ENCODE data around the gene COL4A2.

COL4A2 gene

DNA sequence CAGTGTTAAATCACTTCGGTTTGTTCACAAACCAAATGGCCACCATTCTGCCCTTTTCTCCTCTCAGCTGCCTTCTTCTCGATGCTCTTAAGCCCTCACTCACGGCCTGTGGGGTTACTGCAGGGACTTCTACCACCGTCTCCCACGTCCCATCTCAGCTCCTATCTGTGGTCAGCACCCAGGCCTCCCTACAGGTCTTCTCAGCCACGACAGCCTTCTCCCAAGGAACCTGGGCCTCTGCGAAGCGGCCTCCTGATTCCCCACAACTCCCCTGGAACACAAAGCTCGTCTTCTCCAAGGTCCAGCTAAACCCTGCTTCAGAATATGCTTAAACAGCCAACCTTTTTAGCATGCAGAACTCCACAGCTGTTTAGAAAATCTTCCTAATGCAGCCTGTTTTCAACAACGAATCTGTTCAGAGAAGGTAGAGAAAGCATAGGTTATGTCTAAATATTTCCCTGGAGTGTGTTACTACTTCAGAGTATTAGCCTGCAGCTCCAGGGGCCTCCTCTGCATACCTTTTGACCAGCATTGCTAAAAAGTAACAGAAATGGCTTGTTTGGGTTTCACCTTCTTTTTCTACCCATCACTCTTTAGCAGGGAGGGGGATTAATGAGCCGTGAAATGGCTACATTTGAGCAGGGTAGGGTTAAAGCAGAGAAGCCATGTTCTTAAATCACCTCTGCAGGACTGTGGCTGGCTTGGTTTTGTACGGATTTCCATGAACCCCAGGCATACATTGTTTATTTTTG, 104.0 kb downstream of the COL4A2 start:
- Histone ChIP-seq H3K27ac (ENCODE audit: low read depth, low read length, poor library complexity, severe bottlenecking) (no peak overlapping the region), H3K36me3 (ENCODE audit: insufficient read depth, low read length) (no peaks in the 10 kb centered on the region), H3F3A (ENCODE audit: insufficient read depth, low read length) (no peaks in the 10 kb centered on the region), H3K4me1 (ENCODE audit: insufficient read depth, low read length, severe bottlenecking) (no peaks in the 10 kb centered on the region), H3K9me3 (ENCODE audit: low read length) (no peaks in the 10 kb centered on the region), H3K27me3 (ENCODE audit: insufficient read depth, low read length) (peaks cover 8% of the 10 kb centered on the region; the same call in 1 of the 2 replicates), H3K9ac (ENCODE audit: low read length) (no peak overlapping the region), H3K9me2 (ENCODE audit: low read depth, low read length) (no peaks in the 10 kb centered on the region), H2AFZ (ENCODE audit: low read length) (no peak overlapping the region), H4K20me1 (ENCODE audit: insufficient read depth, low read length) (no peaks in the 10 kb centered on the region), H3K4me2 (ENCODE audit: low read length) (no peak overlapping the region), H3K79me2 (ENCODE audit: insufficient read depth, low read length) (no peaks in the 10 kb centered on the region), H3K4me3 (ENCODE audit: low read depth, low read length, poor library complexity, severe bottlenecking) (no peak overlapping the region)
- TF ChIP-seq, protein P1, sequence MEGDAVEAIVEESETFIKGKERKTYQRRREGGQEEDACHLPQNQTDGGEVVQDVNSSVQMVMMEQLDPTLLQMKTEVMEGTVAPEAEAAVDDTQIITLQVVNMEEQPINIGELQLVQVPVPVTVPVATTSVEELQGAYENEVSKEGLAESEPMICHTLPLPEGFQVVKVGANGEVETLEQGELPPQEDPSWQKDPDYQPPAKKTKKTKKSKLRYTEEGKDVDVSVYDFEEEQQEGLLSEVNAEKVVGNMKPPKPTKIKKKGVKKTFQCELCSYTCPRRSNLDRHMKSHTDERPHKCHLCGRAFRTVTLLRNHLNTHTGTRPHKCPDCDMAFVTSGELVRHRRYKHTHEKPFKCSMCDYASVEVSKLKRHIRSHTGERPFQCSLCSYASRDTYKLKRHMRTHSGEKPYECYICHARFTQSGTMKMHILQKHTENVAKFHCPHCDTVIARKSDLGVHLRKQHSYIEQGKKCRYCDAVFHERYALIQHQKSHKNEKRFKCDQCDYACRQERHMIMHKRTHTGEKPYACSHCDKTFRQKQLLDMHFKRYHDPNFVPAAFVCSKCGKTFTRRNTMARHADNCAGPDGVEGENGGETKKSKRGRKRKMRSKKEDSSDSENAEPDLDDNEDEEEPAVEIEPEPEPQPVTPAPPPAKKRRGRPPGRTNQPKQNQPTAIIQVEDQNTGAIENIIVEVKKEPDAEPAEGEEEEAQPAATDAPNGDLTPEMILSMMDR (IDR thresholded peaks at IDR 0.05; ENCODE audit: low read length): no peak
- TF ChIP-seq EZH2 (IDR thresholded peaks at IDR 0.05; ENCODE audit: borderline replicate concordance, low read length): no peak

DNA sequence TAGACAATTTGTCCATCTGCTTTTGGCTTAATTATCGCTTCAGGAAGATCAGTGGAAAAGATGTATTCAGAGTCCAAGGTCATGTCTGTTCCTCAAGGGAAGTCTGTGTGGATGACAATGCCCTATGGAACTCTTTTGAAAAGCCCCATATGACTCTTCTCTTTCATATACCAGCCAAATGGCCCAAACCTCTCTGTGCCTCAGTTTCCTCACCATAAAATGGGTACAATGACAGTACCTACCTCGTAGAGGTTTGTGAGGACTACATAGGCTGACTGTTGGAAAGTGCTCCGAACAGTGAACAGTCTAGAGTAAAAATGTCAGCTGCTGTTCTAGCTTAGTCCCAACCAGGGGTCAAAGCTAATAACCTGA, 104.6 kb downstream of the COL4A2 start:
- peaks cover 8% of the 10 kb centered on the region; the same call in 1 of the 2 replicates for H3K27me3 ChIP-seq (ENCODE audit: insufficient read depth, low read length)
- TF ChIP-seq, protein P1 (IDR thresholded peaks at IDR 0.05; ENCODE audit: low read length): no peak
- no peak for TF ChIP-seq EZH2 (IDR thresholded peaks at IDR 0.05; ENCODE audit: borderline replicate concordance, low read length)

DNA sequence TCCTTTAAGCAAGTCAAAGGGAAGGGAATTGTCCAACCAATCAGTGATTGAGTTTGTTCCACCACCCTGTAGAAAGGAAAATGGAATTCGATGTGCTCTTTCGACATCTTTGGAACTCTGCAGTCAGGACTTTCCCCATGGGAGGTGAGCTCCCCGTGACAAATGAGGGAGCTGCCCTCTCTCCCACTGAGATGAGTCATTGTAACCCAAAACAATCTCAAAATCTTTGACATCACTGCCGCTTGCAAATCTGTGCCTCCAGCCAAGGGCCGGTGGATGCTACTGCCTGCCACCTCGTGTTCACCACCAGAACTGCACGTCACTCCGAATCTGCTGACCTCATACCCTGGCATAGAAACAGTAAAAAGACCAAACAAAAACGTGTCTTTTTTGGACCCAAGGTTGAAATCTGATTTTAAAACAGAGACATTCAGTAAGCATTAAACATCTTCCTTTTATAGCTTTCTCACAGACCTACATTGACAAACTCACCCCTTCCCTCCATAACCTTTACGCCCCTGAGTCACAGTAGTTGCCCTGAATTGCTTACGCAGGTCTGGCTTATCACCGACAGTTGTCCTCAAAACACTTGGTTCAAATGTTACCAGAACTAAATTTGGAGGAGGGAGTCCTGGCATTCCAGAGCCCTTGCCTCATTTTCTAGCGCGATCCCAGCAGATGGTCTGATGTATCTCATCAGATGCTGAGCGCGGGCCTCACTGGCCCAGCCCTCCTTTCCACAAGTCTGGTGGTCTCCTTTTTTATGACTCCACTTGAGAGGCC, 105.2 kb downstream of the COL4A2 start:
- no peak for TF ChIP-seq EZH2 (IDR thresholded peaks at IDR 0.05; ENCODE audit: borderline replicate concordance, low read length)
- TF ChIP-seq, protein P1 (IDR thresholded peaks at IDR 0.05; ENCODE audit: low read length): peak; percentile 97
- H4K20me1 ChIP-seq (ENCODE audit: insufficient read depth, low read length): no peaks in the 10 kb centered on the region
- no peaks in the 10 kb centered on the region for H3K4me1 ChIP-seq (ENCODE audit: insufficient read depth, low read length, severe bottlenecking)
- H2AFZ ChIP-seq (ENCODE audit: low read length): no peak overlapping the region
- peaks cover 8% of the 10 kb centered on the region; the same call in 1 of the 2 replicates for H3K27me3 ChIP-seq (ENCODE audit: insufficient read depth, low read length)
- no peak overlapping the region for H3K27ac ChIP-seq (ENCODE audit: low read depth, low read length, poor library complexity, severe bottlenecking)
- no peaks in the 10 kb centered on the region for H3K9me3 ChIP-seq (ENCODE audit: low read length)
- no peaks in the 10 kb centered on the region for H3K79me2 ChIP-seq (ENCODE audit: insufficient read depth, low read length)
- no peak overlapping the region for H3K4me2 ChIP-seq (ENCODE audit: low read length)
- H3K4me3 ChIP-seq (ENCODE audit: low read depth, low read length, poor library complexity, severe bottlenecking): no peak overlapping the region
- no peaks in the 10 kb centered on the region for H3F3A ChIP-seq (ENCODE audit: insufficient read depth, low read length)
- H3K36me3 ChIP-seq (ENCODE audit: insufficient read depth, low read length): no peaks in the 10 kb centered on the region
- no peaks in the 10 kb centered on the region for H3K9me2 ChIP-seq (ENCODE audit: low read depth, low read length)
- no peak overlapping the region for H3K9ac ChIP-seq (ENCODE audit: low read length)

More for the DNA sequence above, 104.6 kb downstream of the COL4A2 start:
- H3K9ac ChIP-seq (ENCODE audit: low read length): no peak overlapping the region
- H3K9me2 ChIP-seq (ENCODE audit: low read depth, low read length): no peaks in the 10 kb centered on the region
- H3K4me2 ChIP-seq (ENCODE audit: low read length): no peak overlapping the region
- no peaks in the 10 kb centered on the region for H4K20me1 ChIP-seq (ENCODE audit: insufficient read depth, low read length)
- no peaks in the 10 kb centered on the region for H3F3A ChIP-seq (ENCODE audit: insufficient read depth, low read length)
- no peaks in the 10 kb centered on the region for H3K9me3 ChIP-seq (ENCODE audit: low read length)
- no peaks in the 10 kb centered on the region for H3K79me2 ChIP-seq (ENCODE audit: insufficient read depth, low read length)
- no peak overlapping the region for H2AFZ ChIP-seq (ENCODE audit: low read length)
- no peak overlapping the region for H3K4me3 ChIP-seq (ENCODE audit: low read depth, low read length, poor library complexity, severe bottlenecking)
- no peaks in the 10 kb centered on the region for H3K4me1 ChIP-seq (ENCODE audit: insufficient read depth, low read length, severe bottlenecking)
- no peak overlapping the region for H3K27ac ChIP-seq (ENCODE audit: low read depth, low read length, poor library complexity, severe bottlenecking)
- H3K36me3 ChIP-seq (ENCODE audit: insufficient read depth, low read length): no peaks in the 10 kb centered on the region
